Thoracic aorta (tissue), 2 donors: ENCODE measurements around the gene MT3. TPM values are rescaled to one million over a fixed set of nuclear protein-coding genes. Genes with fewer than 3 reads are reported as not detected.

Experiments used
- ATAC-seq: fragments of 150-250 bp; one replicate; pipeline ENCODE4 v1.8.0; 2017; ENCODE audit warnings: low read depth; ENCODE audit not compliant: insufficient number of reproducible peaks, low FRiP score
- DNase-seq: peaks from one replicate; pipeline ENCODE4 v3.0.0-alpha.2; 2020; ENCODE audit warnings: low spot score
- H3K27ac ChIP-seq, 2 donors: fragments of 200-600 bp; sonication (generic); 1 replicate in 1 of 2; 2 replicates in 1 of 2; pipeline ENCODE4 v1.5.1; 2016; ENCODE audit warnings: mild to moderate bottlenecking in 2 of 2, moderate library complexity in 2 of 2
- H3K27me3 ChIP-seq: fragments of 200-600 bp; sonication (generic); replicated peaks from 2 replicates; pipeline ENCODE4 v1.6.0; 2016; ENCODE audit warnings: mild to moderate bottlenecking; ENCODE audit not compliant: insufficient read depth
- H3K36me3 ChIP-seq: fragments of 200-600 bp; sonication (generic); one replicate; pipeline ENCODE4 v1.5.1; 2016
- H3K4me1 ChIP-seq, 2 donors: fragments of 200-600 bp; sonication (generic); 1 replicate in 1 of 2; 2 replicates in 1 of 2; pipeline versions ENCODE4 v1.5.1 to v1.6.0; 2016; ENCODE audit warnings: low read depth in 2 of 2, mild to moderate bottlenecking in 1 of 2; ENCODE audit not compliant: control insufficient read depth in 1 of 2
- H3K4me3 ChIP-seq: fragments of 200-600 bp; sonication (generic); 2 replicates; pipeline ENCODE4 v1.5.1; 2016; ENCODE audit warnings: mild to moderate bottlenecking
- H3K9me3 ChIP-seq: fragments of 200-600 bp; sonication (generic); 2 replicates; pipeline ENCODE4 v1.5.1; 2016
- total RNA-seq, 2 donors: library from RNA; depleted of rRNA; stranded (reverse); fragments of >200 nt; gene quantifications; one replicate each; pipeline versions ENCODE4 v1.1.0 to v1.2.3, GENCODE V29; 2016
- TF ChIP-seq, protein P1 (sequence below): fragments of 200-600 bp; sonication (generic); IDR thresholded peaks from one replicate; pipeline ENCODE4 v1.5.1; 2019; ENCODE audit warnings: antibody characterized with exemption

The MT3 gene
- total RNA-seq, 2 donors from 2014 or later = not detected

DNA sequence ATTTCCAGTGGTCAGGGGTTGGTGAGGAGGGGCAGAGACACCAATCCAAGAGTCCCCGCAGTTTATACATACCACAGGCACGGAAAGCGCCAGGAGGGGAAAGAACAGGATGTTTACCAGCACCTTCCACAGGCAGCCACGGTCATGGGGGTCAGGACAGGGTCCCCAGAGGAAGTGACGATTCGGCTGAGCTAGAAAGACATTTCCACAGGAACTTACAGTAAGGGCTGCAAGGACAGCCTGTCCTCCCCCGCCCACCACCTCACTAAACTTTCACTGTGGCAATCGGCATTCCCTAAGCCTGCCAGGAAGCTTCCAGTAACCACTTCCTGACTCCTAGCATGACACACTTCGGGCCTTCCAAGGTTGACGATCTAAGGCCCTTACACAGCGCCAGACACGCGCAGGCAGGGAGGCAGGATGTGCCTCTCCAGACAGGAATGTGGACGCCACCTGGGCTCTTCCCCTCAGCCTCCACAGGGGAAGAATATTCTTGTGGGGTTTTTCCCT, 17.8 kb downstream of the MT3 start:
- Histone ChIP-seq H3K4me1 (peaks cover 29 to 44% of the 10 kb centered on the region in 2 donors), H3K27ac (peak overlapping the region; percentile 92 to 93), H3K36me3 (no peaks in the 10 kb centered on the region), H3K9me3 (no peaks in the 10 kb centered on the region), H3K27me3 (no peaks in the 10 kb centered on the region), H3K4me3 (peak overlapping the region; percentile 4)
- TF ChIP-seq, protein P1, sequence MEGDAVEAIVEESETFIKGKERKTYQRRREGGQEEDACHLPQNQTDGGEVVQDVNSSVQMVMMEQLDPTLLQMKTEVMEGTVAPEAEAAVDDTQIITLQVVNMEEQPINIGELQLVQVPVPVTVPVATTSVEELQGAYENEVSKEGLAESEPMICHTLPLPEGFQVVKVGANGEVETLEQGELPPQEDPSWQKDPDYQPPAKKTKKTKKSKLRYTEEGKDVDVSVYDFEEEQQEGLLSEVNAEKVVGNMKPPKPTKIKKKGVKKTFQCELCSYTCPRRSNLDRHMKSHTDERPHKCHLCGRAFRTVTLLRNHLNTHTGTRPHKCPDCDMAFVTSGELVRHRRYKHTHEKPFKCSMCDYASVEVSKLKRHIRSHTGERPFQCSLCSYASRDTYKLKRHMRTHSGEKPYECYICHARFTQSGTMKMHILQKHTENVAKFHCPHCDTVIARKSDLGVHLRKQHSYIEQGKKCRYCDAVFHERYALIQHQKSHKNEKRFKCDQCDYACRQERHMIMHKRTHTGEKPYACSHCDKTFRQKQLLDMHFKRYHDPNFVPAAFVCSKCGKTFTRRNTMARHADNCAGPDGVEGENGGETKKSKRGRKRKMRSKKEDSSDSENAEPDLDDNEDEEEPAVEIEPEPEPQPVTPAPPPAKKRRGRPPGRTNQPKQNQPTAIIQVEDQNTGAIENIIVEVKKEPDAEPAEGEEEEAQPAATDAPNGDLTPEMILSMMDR = no peak
- DNase-seq (peak; percentile 77), ATAC-seq (no peak)

DNA sequence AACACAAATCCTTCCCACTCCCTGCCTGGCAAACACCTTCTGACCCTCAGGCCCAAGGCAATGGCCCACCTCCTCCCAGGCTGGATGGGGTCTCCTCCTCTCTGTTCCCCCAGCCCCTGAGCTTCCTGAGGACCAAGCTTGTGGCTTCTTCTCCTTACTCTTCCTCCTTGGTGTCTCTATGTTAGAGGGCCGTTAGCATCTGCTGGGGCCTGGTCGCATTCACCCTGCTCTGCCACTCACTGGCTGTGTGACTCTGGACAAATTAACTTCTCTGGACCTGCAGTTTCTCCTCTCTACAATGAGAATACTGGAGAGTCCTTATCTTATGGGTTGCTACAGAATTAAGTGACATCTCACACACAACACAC, 18.3 kb downstream of the MT3 start:
- H3K27me3 ChIP-seq = no peaks in the 10 kb centered on the region
- peak overlapping the region; percentile 91 for H3K4me3 ChIP-seq
- TF ChIP-seq, protein P1 = no peak
- peak overlapping the region; percentile 92 to 93 for H3K27ac ChIP-seq
- H3K36me3 ChIP-seq = no peaks in the 10 kb centered on the region
- H3K9me3 ChIP-seq = no peaks in the 10 kb centered on the region
- ATAC-seq (no peak), DNase-seq (no peak)
- peaks cover 29 to 47% of the 10 kb centered on the region in 2 donors for H3K4me1 ChIP-seq

DNA sequence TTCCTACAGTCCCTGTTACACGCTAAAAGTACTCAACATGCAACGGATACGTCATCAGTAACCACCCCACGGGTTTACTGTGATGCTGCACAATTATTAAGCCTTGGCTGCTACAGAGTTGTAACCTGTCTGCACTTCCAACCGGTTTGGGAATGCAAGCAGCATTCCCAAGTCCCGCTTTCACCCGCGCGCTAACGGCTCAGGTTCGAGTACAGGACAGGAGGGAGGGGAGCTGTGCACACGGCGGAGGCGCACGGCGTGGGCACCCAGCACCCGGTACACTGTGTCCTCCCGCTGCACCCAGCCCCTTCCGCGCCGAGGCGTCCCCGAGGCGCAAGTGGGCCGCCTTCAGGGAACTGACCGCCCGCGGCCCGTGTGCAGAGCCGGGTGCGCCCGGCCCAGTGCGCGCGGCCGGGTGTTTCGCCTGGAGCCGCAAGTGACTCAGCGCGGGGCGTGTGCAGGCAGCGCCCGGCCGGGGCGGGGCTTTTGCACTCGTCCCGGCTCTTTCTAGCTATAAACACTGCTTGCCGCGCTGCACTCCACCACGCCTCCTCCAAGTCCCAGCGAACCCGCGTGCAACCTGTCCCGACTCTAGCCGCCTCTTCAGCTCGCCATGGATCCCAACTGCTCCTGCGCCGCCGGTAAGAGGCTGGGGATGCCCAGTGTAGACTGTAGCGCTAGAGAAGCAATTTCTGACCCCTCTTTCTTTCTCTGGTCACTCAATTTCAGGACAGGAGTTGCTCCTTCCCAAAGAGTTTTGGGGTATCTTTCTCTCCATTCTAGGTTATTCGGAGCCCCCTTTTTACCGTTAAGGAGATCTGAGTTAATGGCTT, 18.9 kb downstream of the MT3 start, which contains the start of gene MT2A:
TSS of gene MT2A (plus strand) at position 542 of the 833 bp plus-strand sequence. CDS start at position 614, 72 bp downstream.
- TF ChIP-seq, protein P1 = no peak
- Histone ChIP-seq H3K27me3 (no peaks in the 10 kb centered on the region), H3K27ac (peak within 1 kb of the TSS; percentile 92 to 93), H3K4me1 (peaks cover 29 to 47% of the 10 kb centered on the region in 2 donors), H3K36me3 (no peaks in the 10 kb centered on the region), H3K4me3 (peak within 1 kb of the TSS; percentile 91), H3K9me3 (no peaks in the 10 kb centered on the region)
- DNase-seq = peak; percentile 89
- ATAC-seq = peak; percentile 46

DNA sequence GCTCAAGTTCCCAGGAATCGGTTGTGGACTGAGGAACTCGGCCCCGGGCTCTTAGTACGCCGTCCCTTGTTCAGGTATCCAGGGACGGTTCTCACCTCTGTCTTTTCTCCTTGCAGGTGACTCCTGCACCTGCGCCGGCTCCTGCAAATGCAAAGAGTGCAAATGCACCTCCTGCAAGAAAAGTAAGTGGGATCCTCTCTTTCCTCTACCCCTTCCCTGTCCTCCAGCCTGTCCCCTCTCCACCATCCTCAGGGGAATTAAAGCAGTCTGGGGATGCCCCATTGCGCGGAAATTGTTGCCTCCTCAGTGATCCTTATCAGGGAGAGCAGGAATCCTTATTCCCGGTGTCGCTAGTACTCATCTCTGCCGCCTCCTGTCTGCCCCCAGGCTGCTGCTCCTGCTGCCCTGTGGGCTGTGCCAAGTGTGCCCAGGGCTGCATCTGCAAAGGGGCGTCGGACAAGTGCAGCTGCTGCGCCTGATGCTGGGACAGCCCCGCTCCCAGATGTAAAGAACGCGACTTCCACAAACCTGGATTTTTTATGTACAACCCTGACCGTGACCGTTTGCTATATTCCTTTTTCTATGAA, 19.6 kb downstream of the MT3 start:
- TF ChIP-seq, protein P1 = no peak
- DNase-seq (no peak), ATAC-seq (no peak)
- Histone ChIP-seq H3K27ac (peak overlapping the region; percentile 92 to 93), H3K4me1 (peaks cover 29 to 47% of the 10 kb centered on the region in 2 donors), H3K36me3 (no peaks in the 10 kb centered on the region), H3K4me3 (peak overlapping the region; percentile 91), H3K27me3 (no peaks in the 10 kb centered on the region), H3K9me3 (no peaks in the 10 kb centered on the region)

DNA sequence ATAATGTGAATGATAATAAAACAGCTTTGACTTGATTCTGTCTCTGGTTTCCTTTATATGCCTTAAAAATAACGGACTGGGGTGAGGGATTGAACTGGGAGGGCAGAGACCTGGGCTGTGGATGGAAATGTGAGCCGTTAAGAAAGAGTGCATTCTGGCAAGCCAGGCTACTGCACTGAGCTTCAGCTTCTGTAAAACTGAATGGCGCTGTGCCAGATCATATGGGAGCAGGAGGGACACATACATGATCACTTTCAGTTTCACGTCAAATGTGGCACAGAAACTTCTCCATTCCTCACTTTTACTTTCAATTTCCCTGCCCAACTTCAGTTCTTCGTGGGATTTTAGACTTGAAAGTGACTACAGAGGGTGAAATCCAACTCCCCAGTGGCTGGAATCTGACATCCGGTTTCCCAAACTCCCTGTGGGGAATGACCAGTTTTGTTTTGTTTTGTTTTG, 20.2 kb downstream of the MT3 start:
- Histone ChIP-seq H3K36me3 (no peaks in the 10 kb centered on the region), H3K4me1 (peaks cover 29 to 47% of the 10 kb centered on the region in 2 donors), H3K27ac (peak overlapping the region; percentile 92 to 93), H3K4me3 (peak overlapping the region; percentile 91), H3K9me3 (no peaks in the 10 kb centered on the region), H3K27me3 (no peaks in the 10 kb centered on the region)
- ATAC-seq (no peak), DNase-seq (no peak)
- TF ChIP-seq, protein P1 = no peak
